GM12878 (cell line): Measurements from ENCODE around the gene SCN8A. TPM values are rescaled to one million over a fixed set of nuclear protein-coding genes. Genes with fewer than 3 reads are reported as not detected.

Experiments used
- ATAC-seq: fragments of 200-7000 bp; cut with Tn5 transposase; 3 replicates; pipeline ENCODE4 v1.9.1; 2020; ENCODE audit warnings: mild to moderate bottlenecking, moderate library complexity
- BruUV-seq: library from RNA; stranded (reverse); fragments of 400-500 nt; replicated peaks from 2 replicates; lab custom pipeline; 2021; lab: Mats Ljungman, UMichigan
- CTCF ChIA-PET: fragments of 300-600 bp; sonication (Branson Sonifier 250); formaldehyde crosslinking; extraction: SDS; loops from one replicate; lab custom pipeline; 2021; ENCODE audit warnings: inconsistent platforms; lab: Yijun Ruan, JAX
- POLR2A ChIA-PET: fragments of 350-600 bp; formaldehyde crosslinking; extraction: SDS; loops from one replicate; lab custom pipeline; 2021; ENCODE audit warnings: inconsistent platforms; lab: Charles Lee
- RAD21 ChIA-PET: fragments of 300-600 bp; sonication (Branson Sonifier 250); formaldehyde crosslinking; loops from one replicate; lab custom pipeline; 2023; ENCODE audit warnings: antibody characterized with exemption; ENCODE audit not compliant: unreplicated experiment; lab: Charles Lee
- SMC1A ChIA-PET: fragments of 300-600 bp; sonication (Branson Sonifier 250); formaldehyde crosslinking; loops from one replicate; lab custom pipeline; 2023; ENCODE audit not compliant: unreplicated experiment, uncharacterized antibody; lab: Charles Lee
- DNase-seq: peaks from one replicate; pipeline ENCODE4 v3.0.0-alpha.2; 2011; ENCODE audit warnings: low read depth, low spot score
- FAIRE-seq: peaks from 3 replicates; lab custom pipeline; 2011; peaks lifted over from hg19 to GRCh38; lab: Jason Lieb, UNC
- H2AFZ ChIP-seq: 2 replicates; pipeline ENCODE4 v1.6.0; 2011; ENCODE audit warnings: low read depth, low read length, control low read depth; ENCODE audit not compliant: control insufficient read depth
- H3K27ac ChIP-seq: 2 replicates; pipeline ENCODE4 v1.5.1; 2011; ENCODE audit warnings: control low read depth; ENCODE audit not compliant: control insufficient read depth, insufficient read depth
- H3K27me3 ChIP-seq, 2 experiments: replicated peaks in 1 of 2; 2 replicates each; pipeline versions ENCODE4 v1.6.0 to v1.6.1; 2011; ENCODE audit warnings: low read length in 1 of 2; ENCODE audit not compliant: control insufficient read depth in 2 of 2, insufficient read depth in 2 of 2
- H3K36me3 ChIP-seq, 2 experiments: 2 replicates each; pipeline ENCODE4 v1.5.1; 2011; ENCODE audit warnings: low read length in 1 of 2; ENCODE audit not compliant: control insufficient read depth in 2 of 2, insufficient read depth in 2 of 2
- H3K4me1 ChIP-seq: 2 replicates; pipeline ENCODE4 v1.6.1; 2011; ENCODE audit warnings: mild to moderate bottlenecking, low read length, moderate library complexity, mixed read lengths; ENCODE audit not compliant: control insufficient read depth, insufficient read depth
- H3K4me2 ChIP-seq: 2 replicates; pipeline ENCODE4 v1.6.0; 2011; ENCODE audit warnings: control low read depth; ENCODE audit not compliant: control insufficient read depth, insufficient read depth
- H3K4me3 ChIP-seq: fragments of 200-600 bp; sonication (generic); 2 replicates; pipeline ENCODE4 v1.5.1; 2016
- H3K79me2 ChIP-seq: 2 replicates; pipeline ENCODE4 v1.6.0; 2011; ENCODE audit warnings: low read length; ENCODE audit not compliant: control insufficient read depth, insufficient read depth
- H3K9ac ChIP-seq: 2 replicates; pipeline ENCODE4 v1.8.0; 2011; ENCODE audit warnings: low read length, control low read depth, mixed read lengths; ENCODE audit not compliant: control insufficient read depth, insufficient read depth
- H3K9me3 ChIP-seq: replicated peaks from 3 replicates; pipeline ENCODE4 v1.5.1; 2011; ENCODE audit warnings: mild to moderate bottlenecking, low read length; ENCODE audit not compliant: control insufficient read depth, insufficient read depth
- H4K20me1 ChIP-seq: 2 replicates; pipeline ENCODE4 v1.6.0; 2011; ENCODE audit not compliant: control insufficient read depth, insufficient read depth
- BCLAF1 ChIP-seq: fragments of 450-650 bp; IDR thresholded peaks from 2 replicates; pipeline ENCODE4 v1.6.1; 2017; ENCODE audit warnings: antibody characterized with exemption, mild to moderate bottlenecking, moderate library complexity
- BHLHE40 ChIP-seq, 2 experiments: fragments of 450-650 bp in 1 of 2; IDR thresholded peaks; 2 replicates each; pipeline ENCODE4 v1.6.1; 2011 to 2017; ENCODE audit warnings: low read depth in 2 of 2, borderline replicate concordance in 1 of 2, improper control_type of control experiment in 1 of 2, low read length in 1 of 2, mild to moderate bottlenecking in 1 of 2
- CHD1 ChIP-seq: IDR thresholded peaks from 2 replicates; pipeline ENCODE4 v1.6.1; 2012; ENCODE audit warnings: low read depth, low read length, improper control_type of control experiment
- ETV6 ChIP-seq, 2 experiments: fragments of 450-650 bp in 1 of 2; IDR thresholded peaks in 1 of 2; conservative IDR thresholded peaks in 1 of 2; 2 replicates each; pipeline ENCODE4 v1.6.1; 2014; ENCODE audit warnings: antibody characterized with exemption in 1 of 2, borderline replicate concordance in 1 of 2, low read depth in 1 of 2, mild to moderate bottlenecking in 1 of 2, moderate library complexity in 1 of 2
- HCFC1 ChIP-seq: fragments of 150-350 bp; IDR thresholded peaks from 2 replicates; pipeline ENCODE4 v1.6.1; 2014; ENCODE audit warnings: low read length
- HDAC6 ChIP-seq: fragments of 200-600 bp; sonication (generic); IDR thresholded peaks from one replicate; pipeline ENCODE4 v1.8.0; 2017; ENCODE audit warnings: antibody characterized with exemption; ENCODE audit not compliant: unreplicated experiment
- HDGF ChIP-seq: fragments of 450-650 bp; IDR thresholded peaks from 2 replicates; pipeline ENCODE4 v1.6.1; 2016; ENCODE audit warnings: antibody characterized with exemption
- KAT2A ChIP-seq: conservative IDR thresholded peaks from 2 replicates; pipeline ENCODE4 v1.6.1; 2011; ENCODE audit warnings: low read depth, low read length; ENCODE audit not compliant: control insufficient read depth
- NFXL1 ChIP-seq: fragments of 450-650 bp; IDR thresholded peaks from 2 replicates; pipeline ENCODE4 v1.6.1; 2017; ENCODE audit warnings: antibody characterized with exemption, mild to moderate bottlenecking, borderline replicate concordance
- RAD51 ChIP-seq: fragments of 450-650 bp; IDR thresholded peaks from 2 replicates; pipeline ENCODE4 v1.6.1; 2016; ENCODE audit warnings: moderate library complexity, mild to moderate bottlenecking, inconsistent platforms
- RELA ChIP-seq: fragments of 450-650 bp; IDR thresholded peaks from 2 replicates; pipeline ENCODE4 v1.8.0; 2014; ENCODE audit warnings: borderline replicate concordance; ENCODE audit not compliant: partially characterized antibody
- TARDBP ChIP-seq: IDR thresholded peaks from 2 replicates; pipeline ENCODE4 v1.6.1; 2016; ENCODE audit warnings: borderline replicate concordance
- USF2 ChIP-seq: IDR thresholded peaks from 2 replicates; pipeline ENCODE4 v1.6.1; 2011; ENCODE audit warnings: low read depth, low read length, improper control_type of control experiment, borderline replicate concordance
- WRNIP1 ChIP-seq: IDR thresholded peaks from 2 replicates; pipeline ENCODE4 v1.6.1; 2011; ENCODE audit warnings: low read depth, low read length, improper control_type of control experiment, borderline replicate concordance
- ZNF207 ChIP-seq: fragments of 450-650 bp; IDR thresholded peaks from 2 replicates; pipeline ENCODE4 v1.6.1; 2014; ENCODE audit warnings: antibody characterized with exemption, mild to moderate bottlenecking, borderline replicate concordance
- ZNF217 ChIP-seq: fragments of 450-650 bp; IDR thresholded peaks from 2 replicates; pipeline ENCODE4 v1.6.1; 2017; ENCODE audit warnings: antibody characterized with exemption, mild to moderate bottlenecking
- WGBS: methylation state at CpG from one replicate; pipeline ENCODE4 v1.1.6; 2016; ENCODE audit warnings: low lambda C conversion rate; ENCODE audit not compliant: insufficient replicate concordance, insufficient coverage; ENCODE audit errors: missing lambda C conversion rate; 5-methylcytosine and 5-hydroxymethylcytosine counted together
- in situ Hi-C: fragments of 300-500 bp; cut with MboI; formaldehyde crosslinking; loops from 9 replicates; pipeline ENCODE4 v1.14.3; 2018; ENCODE audit warnings: mixed read lengths
- intact Hi-C: fragments of 100-400 bp; cut with micrococcal nuclease; formaldehyde crosslinking; loops from one replicate; pipeline ENCODE4 v1.14.2; 2022; ENCODE audit not compliant: unreplicated experiment
- polyA plus RNA-seq, 11 experiments: library from polyadenylated mRNA; depleted of rRNA in 4 of 11; unstranded in 6 of 11; stranded (reverse) in 5 of 11; fragments of >200 nt; fragmentation: Nextera tagmentation in 4 of 11; fragmentation: Illumina TruSeq in 1 of 11; extraction: Ambion mirVana in 4 of 11; extraction: Trizol in 1 of 11; gene quantifications; 1 replicate in 1 of 11; 2 replicates in 10 of 11; pipeline versions ENCODE4 v1.2.1 to v1.2.3, GENCODE V29; 2011 to 2016; ENCODE audit warnings: inconsistent platforms in 2 of 11, missing spikeins in 2 of 11, low read depth in 1 of 11
- total RNA-seq, 4 experiments: library from RNA; depleted of rRNA in 3 of 4; stranded (reverse); fragments of >200 nt in 3 of 4; fragmentation: Illumina TruSeq in 1 of 4; extraction: Trizol in 1 of 4; gene quantifications; 2 replicates each; pipeline versions ENCODE4 v1.2.1 to v1.2.3, GENCODE V29; 2013 to 2021

The SCN8A gene
- total and polyA plus RNA-seq, 10 of the 15 experiments (the other 5 are each of a cell fraction or from before 2014, with no cell fraction given): 0.02 to 0.23 (median 0.06) TPM; not detected in 2

GRCh38 chr12:51779876-51780275, 188.8 kb downstream of the SCN8A start:
- SMC1A ChIA-PET: no interaction called here
- intact Hi-C loops: no loop called here
- H3K9ac ChIP-seq: no peak overlapping the region
- no peak overlapping the region for H3K4me2 ChIP-seq
- 53% methylated on average over 5 of the region's 5 CpGs for WGBS
- BruUV-seq: no TSS peak
- RAD21 ChIA-PET: no interaction called here
- no peak overlapping the region for H3K4me3 ChIP-seq
- no peak for FAIRE-seq
- H3K36me3 ChIP-seq: no peaks in the 10 kb centered on the region
- in situ Hi-C loops: no loop called here
- CTCF ChIA-PET: no interaction called here
- POLR2A ChIA-PET: no interaction called here
- ATAC-seq: no peak
- H3K79me2 ChIP-seq: no peaks in the 10 kb centered on the region
- no peak for TF ChIP-seq BCLAF1
- no peak for TF ChIP-seq ZNF207
- H3K27me3 ChIP-seq: no peaks in the 10 kb centered on the region; a peak in 1 of 4 replicates
- H3K4me1 ChIP-seq: no peaks in the 10 kb centered on the region
- no peak overlapping the region for H3K27ac ChIP-seq
- no peak for DNase-seq
- no peaks in the 10 kb centered on the region for H3K9me3 ChIP-seq
- H4K20me1 ChIP-seq: no peaks in the 10 kb centered on the region
- H2AFZ ChIP-seq: no peak overlapping the region

DNA sequence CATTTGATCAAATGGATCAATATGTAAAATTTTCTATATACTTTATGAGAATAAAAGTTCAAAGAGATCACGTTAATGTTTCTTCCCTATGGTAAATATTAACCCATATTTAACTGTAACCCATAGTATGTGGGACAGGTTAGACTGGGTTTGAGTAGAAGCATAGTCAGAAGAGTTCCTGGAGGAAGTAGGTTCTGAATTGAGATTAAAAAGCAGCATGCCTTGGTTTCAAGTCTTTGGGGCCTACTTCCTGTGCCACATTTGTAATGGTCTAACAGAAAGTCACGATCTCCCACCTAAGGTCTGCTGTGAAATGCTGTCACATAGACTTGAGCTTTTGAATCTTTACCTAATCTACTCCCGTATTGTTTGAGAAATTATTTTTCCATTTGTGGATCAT, 193.7 kb downstream of the SCN8A start:
- H2AFZ ChIP-seq: no peak overlapping the region
- H3K9ac ChIP-seq: no peak overlapping the region
- H3K36me3 ChIP-seq: no peaks in the 10 kb centered on the region
- WGBS: 29% methylated on average over 3 of the region's 3 CpGs
- in situ Hi-C loops (no loop called here), intact Hi-C loops (no loop called here)
- CTCF ChIA-PET: no interaction called here
- FAIRE-seq (no peak), ATAC-seq (no peak), DNase-seq (no peak)
- POLR2A ChIA-PET: no interaction called here
- no peaks in the 10 kb centered on the region for H3K27me3 ChIP-seq
- no peaks in the 10 kb centered on the region for H4K20me1 ChIP-seq
- H3K4me1 ChIP-seq: no peaks in the 10 kb centered on the region
- H3K79me2 ChIP-seq: no peaks in the 10 kb centered on the region
- no TSS peak for BruUV-seq
- no peak overlapping the region for H3K27ac ChIP-seq
- SMC1A ChIA-PET: no interaction called here
- no peak overlapping the region for H3K4me2 ChIP-seq
- H3K4me3 ChIP-seq: no peak overlapping the region
- RAD21 ChIA-PET: no interaction called here
- H3K9me3 ChIP-seq: no peaks in the 10 kb centered on the region
- no peak for TF ChIP-seq WRNIP1
- no peak for TF ChIP-seq ETV6 (conservative IDR thresholded peaks at IDR 0.05 in 1 of 2, IDR thresholded peaks at IDR 0.05 in 1 of 2; ENCODE audit: borderline replicate concordance in 1 of 2, low read depth in 1 of 2)
- no peak for TF ChIP-seq HDGF
- no peak for TF ChIP-seq HDAC6
- TF ChIP-seq ZNF217: no peak
- TF ChIP-seq RELA: no peak
- TF ChIP-seq CHD1: no peak
- no peak for TF ChIP-seq TARDBP
- TF ChIP-seq HCFC1: no peak
- TF ChIP-seq KAT2A: no peak
- no peak for TF ChIP-seq USF2
- no peak for TF ChIP-seq RAD51
- TF ChIP-seq BHLHE40 (IDR thresholded peaks at IDR 0.05; ENCODE audit: borderline replicate concordance in 1 of 2, low read depth in 2 of 2, low read length in 1 of 2): no peak
- no peak for TF ChIP-seq NFXL1
